Measurements from ENCODE around the gene TRMT1L.

Gene TRMT1L

DNA sequence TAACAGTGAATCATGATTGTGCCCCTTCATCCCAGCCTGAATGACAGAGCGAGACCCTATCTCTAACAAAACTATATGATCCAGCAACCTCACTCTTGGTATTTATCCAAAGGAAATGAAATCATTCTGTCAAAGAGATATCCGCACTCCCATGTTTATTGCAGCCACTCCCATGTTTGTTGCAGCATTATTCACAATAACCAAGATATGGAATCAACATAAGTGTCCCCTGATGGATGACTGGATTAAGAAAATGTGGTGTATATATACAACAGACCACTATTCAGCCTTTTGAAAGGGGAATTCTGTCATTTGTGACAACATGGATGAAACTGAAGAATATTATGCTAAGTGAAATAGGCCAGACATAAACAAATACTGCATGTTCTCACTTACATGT is 44.4 kb downstream of the TRMT1L start:
- no peak for DNase-seq (ENCODE audit: low read depth in 2 of 2)

DNA sequence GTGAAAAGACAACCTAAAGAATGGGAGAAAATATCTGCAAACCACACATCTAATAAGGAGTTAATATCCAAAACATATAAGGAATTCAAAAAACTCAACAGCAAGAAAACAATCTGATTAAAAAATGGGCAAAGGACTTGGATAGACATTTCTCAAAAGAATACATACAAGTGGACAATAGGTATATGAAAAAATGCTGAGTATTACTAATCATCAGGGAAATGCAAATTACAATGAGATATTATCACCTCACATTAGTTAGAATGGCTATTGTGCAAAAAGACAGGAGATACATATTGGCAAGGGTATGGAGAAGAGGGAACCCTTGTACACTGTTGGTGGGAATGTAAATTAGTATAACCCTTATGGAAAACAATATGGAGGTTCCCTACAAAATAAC is 44.9 kb downstream of the TRMT1L start:
- no peak for DNase-seq (ENCODE audit: low read depth in 2 of 2)

DNA sequence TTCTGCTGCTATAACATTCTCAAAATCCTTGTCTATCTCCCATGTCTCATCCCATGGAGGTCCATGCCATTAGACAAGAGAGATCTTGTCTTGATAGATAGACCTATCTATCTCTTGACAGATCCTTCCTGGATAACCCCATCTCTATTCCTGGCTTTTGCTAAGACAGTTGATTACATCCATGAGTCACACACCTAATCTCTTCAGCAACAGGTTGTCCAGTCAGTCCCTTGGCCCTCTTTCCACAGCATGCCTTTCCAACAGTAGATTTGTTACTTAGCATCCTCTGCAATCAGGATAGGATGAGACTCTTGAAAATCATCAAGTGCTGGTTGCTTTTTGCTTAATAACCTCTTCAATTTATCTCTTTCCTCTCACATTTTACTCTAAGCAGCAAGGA is 46.6 kb downstream of the TRMT1L start:
- no peak for DNase-seq (ENCODE audit: low read depth in 2 of 2)

DNA sequence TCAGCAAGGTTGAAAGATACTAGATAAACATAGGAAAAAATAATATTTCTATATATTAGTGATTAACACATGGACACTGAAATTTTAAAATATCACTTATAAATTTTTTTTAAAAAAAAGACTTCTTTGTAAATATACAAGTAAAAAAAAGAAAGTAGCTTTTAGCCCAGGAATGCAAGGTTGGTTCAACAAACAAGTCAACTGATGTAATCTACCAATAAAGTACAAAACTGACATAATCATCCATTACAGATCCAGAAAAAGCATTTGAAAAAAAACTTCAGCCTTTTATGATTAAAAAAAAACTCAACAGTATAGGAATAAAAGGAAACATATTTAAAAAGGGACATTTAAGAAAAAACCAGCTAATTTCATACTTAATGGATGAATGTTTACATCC is 48.4 kb downstream of the TRMT1L start:
- DNase-seq (ENCODE audit: low read depth in 2 of 2), result no peak

DNA sequence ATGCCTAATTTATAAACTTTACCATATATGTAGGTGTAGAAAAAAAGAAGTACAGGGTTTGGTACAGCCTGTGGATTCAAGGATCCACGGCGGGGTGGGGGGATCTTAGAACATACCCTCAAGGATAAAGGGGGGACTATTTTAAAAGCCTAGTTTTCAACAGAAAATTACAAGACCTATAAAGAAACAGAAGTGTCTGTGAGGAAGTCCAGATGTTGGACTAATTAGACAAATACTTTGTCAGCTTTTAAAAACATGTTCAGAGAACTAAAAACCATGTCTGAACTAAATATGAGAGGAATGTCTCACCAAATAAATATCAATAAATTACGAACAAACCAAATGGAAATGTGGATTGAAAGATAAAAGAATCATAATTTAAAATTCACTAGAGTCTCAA is 51.6 kb downstream of the TRMT1L start:
- no peak for DNase-seq (ENCODE audit: low read depth in 2 of 2)

DNA sequence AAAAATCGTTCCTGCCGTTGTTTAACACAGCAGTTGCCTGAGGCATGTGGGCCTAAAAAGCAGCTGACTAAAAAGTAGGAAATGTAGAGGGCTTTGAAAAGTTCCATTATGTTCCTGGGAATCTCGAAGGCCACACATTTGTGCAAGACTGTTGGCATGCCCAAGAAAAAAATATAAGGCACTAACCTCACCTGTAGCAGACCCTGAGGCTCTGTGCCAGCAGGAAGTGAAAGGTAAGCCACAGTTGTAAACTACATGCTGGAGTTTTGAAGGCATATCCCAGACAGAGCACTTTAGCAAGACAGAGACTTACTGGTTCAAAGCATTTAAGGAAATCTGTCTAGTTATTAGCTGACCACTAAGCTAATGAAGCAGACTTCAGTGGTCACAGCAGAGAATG is 52.7 kb downstream of the TRMT1L start:
- DNase-seq (ENCODE audit: low read depth in 2 of 2), result no peak

DNA sequence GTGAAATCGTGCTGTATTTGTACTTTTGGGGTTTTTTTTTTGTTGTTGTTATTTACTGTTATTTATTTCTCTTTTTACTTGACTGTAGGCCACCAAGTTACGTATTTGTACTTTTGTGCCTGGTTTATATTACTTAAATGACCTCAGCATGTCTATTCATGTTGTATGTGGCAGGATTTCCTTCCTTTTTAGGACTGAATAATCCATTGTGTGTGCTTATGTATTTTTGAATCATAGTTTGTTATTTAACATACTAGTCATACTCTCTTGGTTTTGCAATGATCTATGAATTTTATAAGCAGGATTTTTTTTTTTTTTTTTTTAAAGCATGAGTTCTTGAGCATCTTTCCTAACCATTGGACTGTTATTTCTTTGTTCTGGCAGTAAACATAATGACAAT is 60.2 kb downstream of the TRMT1L start:
- DNase-seq (ENCODE audit: low read depth in 2 of 2), result no peak

DNA sequence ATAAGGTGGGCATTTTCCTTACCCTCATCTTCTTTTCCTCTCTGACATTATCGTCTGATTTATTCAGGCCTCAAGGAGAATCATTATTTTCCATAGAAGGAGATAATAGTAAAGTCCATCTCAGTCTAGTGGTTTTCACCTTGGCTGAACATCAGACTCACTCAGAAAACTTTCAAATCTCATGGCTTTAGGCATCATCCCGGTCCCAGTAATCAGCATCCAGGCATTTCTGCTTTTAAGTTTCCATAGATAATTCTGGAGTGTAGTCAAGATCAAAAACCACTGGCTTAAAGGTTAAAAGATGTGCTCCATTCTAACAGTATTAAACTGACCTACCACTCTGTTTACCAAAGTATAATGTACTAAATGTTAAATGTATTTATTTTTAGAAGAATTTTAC is 62.0 kb downstream of the TRMT1L start:
- no peak for DNase-seq (ENCODE audit: low read depth in 2 of 2)

DNA sequence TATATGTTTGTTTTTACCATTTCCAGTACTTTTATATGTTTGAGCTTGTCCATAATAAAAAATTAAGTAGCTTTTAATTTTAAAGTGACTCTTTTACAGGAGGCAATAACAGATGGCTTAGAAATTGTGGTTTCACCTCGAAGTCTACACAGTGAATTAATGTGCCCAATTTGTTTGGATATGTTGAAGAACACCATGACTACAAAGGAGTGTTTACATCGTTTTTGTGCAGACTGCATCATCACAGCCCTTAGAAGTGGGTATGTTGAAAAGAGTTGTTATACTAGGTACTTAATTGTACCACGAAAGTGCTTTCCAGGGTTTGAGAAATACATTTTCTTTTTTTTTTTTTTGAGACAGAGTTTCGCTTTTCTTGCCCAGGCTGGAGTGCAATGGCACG is 65.3 kb downstream of the TRMT1L start:
- no peak for DNase-seq (ENCODE audit: low read depth in 2 of 2)

DNA sequence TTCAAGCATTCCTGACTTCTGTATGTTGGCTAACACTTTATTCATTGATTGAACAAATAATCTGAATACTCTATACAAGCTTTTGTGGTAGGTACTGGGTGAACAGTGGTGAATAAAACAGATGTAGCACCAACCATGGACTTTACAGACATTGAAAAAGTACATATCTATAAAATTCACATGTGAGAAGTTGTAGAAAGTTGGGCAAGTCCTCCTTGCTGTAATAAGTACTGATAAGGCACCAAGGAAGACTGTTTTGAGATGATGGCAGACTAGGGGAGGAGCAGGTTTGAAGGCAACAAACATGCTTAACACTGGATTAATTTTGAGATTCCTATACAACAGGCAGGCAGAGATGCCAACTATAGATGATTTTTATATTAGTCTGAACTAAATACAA is 69.0 kb downstream of the TRMT1L start:
- DNase-seq (ENCODE audit: low read depth in 2 of 2), result no peak

DNA sequence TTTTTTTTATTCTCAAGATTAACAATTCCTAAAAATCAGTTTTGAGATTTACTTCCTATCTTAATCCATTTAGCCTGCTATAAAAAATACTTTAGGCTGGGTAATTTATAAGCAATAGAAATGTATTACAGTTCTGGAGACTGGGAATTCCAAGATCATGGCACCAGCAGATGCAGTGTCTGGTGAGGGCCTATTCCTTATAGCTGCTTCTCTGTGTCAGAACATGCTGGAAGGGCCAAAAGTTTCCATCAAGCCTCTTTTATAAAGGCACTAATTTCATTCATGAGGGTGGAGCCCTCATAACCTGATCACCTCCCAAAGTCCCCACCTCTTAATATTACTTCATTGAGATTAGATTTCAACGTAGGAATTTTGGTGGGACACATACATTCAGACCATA is 69.7 kb downstream of the TRMT1L start:
- no peak for DNase-seq (ENCODE audit: low read depth in 2 of 2)

DNA sequence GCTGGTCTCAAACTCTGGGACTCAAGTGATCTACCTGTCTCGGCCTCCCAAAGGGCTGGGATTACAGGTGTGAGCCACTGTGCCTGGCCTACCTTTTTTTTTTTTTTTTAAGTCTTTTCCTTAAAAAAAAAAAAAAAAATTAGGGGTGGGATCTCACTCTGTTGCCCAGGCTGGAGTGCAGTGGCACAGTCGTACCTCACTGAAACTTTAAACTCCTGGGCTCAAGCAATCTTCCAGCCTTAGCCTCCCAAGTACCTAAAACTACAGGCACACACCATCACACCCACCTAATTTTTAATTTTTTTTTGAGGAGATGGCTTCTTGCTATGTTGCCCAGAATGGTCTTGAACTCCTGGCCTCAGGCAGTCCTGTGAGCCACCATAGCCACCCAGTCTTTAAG is 72.9 kb downstream of the TRMT1L start:
- no peak for DNase-seq (ENCODE audit: low read depth in 2 of 2)

DNA sequence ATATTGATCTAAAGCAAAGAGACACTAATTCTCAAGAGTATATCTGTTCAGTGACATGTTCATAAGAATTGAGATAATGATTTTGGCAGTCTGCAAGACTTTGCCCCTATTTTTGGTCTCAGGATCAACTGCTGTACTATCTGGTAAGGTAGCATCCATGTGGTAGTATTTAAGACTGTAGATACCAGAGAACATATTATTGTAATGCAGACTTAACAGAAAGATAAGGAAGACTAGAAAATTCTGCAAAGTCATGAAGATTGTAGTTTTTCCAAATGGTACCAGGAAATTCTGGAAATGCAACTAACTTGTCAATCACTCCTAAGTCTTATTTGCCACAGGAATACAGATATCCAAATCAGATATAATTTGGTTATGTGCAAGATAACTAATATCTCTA is 76.3 kb downstream of the TRMT1L start:
- DNase-seq (ENCODE audit: low read depth in 2 of 2), result no peak

DNA sequence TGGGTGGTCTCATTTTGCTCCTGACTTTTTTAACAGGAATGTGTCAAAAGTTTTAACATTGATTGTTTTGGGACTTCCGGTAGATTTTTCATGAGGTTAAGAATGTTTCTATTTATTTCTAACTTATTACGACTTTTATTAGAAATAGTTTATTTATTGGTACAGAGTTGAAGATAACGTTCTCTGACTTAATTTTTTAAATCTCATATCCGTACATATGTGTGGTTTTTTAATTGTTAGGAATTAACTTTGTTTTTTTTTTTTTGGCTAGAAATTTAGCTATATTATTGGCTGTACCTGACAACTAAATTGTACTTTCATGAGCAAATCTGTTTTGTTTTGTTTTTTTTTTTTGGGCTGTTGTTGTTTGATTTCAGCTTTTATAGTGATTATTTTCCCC is 79.4 kb downstream of the TRMT1L start:
- no peak for DNase-seq (ENCODE audit: low read depth in 2 of 2)

DNA sequence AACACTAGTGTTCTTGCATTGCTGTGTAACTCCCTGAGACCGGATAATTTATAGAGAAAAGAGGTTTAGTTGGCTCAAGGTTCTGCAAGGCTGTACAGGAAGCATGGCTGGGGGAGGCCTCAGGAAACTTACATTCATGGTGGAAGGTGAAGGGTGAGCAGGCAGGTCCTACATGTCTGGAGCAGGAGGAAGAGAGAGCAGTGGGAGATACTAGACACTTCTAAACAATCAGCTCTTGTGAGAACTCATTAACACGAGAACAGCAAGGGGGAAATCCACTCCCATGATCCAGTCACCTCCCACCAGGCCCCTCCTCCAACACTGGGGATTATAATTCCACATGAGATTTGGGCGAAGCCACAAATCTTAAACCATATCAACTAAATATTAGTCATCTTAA is 81.3 kb downstream of the TRMT1L start:
- no peak for DNase-seq (ENCODE audit: low read depth in 2 of 2)

DNA sequence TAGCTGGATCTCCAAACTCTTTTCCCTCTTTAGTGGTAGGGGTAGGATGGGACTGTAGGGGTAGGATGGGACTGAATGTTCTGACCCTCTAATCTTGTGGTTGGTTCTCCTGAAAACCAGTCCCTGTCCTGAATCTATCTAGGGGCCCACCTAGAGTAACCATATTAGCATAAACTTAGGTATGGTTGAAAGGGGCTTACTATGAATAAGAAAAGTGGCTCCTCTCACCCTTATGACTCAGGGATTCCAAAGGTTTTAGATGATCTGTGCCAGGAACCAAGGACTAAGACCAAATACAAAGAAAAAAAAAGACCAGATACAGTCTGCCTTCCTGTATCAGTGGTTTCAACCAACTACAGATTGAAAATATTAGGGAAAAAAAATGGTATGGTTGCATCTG is 82.4 kb downstream of the TRMT1L start:
- DNase-seq (ENCODE audit: low read depth in 2 of 2), result peak; percentile 3 to 6

DNA sequence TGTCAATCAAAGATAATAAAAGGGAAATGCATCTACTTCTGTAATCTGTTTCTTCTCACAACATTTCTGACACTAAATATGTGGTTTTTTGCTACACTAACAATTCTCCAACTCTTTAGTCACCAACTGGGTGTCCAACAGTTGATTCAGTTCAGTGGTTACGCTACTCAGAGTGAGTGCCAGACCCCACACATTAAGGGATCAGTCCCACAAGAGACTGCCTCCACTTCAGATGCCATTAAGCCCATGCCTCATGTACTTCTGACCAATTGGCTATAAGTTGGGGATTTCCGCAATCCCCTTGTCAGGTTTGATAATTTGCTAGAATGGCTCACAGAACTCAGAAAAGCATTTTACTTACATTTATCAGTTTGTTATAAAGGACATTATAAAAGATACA is 83.0 kb downstream of the TRMT1L start:
- no peak for DNase-seq (ENCODE audit: low read depth in 2 of 2)

DNA sequence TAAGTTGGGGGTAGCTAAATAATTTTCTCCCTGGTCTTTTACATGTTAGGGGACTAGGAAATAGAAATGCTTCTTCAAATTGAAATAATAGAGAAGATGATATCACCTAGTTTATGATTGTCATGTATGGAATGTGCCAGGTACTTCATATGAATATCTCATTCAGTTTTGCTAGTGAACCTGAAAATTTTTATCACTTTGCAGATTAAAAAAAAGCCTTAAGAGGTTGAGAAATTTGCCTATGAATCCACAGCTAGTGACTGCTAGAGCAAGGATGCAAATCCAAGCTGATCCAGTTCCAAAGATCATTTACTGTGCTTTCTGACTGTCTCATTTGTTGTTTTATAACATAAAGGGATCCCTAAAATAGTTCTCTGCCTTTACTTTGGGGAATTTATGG is 86.7 kb downstream of the TRMT1L start:
- DNase-seq (ENCODE audit: low read depth in 2 of 2), result no peak

DNA sequence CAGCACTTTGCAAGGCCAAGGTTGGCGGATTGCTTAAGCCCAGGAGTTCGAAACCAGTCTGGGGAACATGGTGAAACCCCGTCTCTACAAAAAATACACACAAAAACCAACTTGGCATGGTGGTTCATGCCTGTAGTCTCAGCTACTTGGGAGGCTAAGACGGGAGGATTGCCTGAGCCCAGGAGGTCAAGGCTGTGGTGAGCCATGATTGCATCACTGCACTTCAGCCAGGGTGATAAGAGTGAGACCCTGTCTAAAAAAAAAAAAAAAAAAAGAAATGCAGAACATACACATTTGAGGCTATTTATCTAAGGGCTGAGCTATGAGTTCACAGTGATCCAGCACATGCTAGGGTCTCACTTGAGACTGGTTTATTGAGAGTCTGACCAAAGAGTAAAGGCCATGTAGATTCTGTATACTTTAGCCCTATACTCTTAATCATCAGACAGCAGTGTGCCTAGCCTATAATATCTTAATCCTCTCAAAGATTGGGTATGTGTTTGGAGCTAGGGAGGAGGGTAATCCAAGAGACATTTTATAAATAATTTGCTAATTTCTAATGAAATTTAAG is 87.5 kb downstream of the TRMT1L start:
- DNase-seq (ENCODE audit: low read depth in 2 of 2), result no peak

DNA sequence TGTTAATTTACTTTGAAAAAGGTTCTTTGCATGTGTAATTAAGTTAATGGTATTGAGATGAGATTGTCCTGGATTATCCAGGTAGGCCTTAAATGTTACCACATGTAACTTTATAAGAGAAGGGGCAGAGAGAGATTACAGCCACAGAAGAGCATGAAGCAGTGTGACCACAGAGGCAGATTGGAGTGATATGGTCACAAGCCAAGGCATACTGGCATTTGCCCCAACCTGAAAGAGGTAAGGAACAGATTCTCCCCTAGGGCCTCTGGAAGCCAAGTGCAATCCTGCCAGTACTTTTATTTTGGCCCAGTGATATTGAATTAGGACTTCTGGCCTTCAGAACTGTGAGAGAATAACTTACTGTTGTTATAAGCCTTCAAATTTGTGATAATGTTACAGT is 88.4 kb downstream of the TRMT1L start:
- no peak for DNase-seq (ENCODE audit: low read depth in 2 of 2)

Data from fibroblast of skin of left quadriceps (primary cell).